ENCODE results near the gene DENND2A.

DNA sequence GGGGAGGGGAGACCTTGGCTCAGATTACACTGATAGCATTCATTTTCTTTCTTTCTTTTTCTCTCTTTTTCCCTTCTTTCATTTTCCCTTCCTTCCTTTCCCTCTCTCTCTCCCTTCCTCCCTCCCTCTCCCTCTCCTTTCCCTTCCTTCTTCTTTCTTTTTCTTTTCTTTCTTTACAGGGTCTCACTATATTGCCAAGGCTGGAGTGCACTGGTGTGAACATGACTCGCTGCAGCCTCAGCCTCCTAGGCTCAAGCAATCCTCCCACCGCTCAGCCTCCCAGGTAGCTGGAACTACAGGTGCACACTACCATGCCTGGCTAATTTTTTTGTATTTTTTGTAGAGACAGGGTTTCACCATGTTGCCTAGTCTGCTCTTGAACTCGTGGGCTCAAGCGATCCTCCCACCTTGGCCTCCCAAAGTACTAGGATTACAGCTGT is 88.4 kb downstream of the DENND2A start:
- TF ChIP-seq, protein P1, sequence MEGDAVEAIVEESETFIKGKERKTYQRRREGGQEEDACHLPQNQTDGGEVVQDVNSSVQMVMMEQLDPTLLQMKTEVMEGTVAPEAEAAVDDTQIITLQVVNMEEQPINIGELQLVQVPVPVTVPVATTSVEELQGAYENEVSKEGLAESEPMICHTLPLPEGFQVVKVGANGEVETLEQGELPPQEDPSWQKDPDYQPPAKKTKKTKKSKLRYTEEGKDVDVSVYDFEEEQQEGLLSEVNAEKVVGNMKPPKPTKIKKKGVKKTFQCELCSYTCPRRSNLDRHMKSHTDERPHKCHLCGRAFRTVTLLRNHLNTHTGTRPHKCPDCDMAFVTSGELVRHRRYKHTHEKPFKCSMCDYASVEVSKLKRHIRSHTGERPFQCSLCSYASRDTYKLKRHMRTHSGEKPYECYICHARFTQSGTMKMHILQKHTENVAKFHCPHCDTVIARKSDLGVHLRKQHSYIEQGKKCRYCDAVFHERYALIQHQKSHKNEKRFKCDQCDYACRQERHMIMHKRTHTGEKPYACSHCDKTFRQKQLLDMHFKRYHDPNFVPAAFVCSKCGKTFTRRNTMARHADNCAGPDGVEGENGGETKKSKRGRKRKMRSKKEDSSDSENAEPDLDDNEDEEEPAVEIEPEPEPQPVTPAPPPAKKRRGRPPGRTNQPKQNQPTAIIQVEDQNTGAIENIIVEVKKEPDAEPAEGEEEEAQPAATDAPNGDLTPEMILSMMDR (IDR thresholded peaks at IDR 0.05) = no peak
- no peak for TF ChIP-seq POLR2A (IDR thresholded peaks at IDR 0.05)
